GM19395 (cell line): ENCODE results near the gene RCE1.

Experiments used
- ATAC-seq: cut with Tn5 transposase; IDR thresholded peaks from one replicate; pipeline ENCODE4 v1.9.1; 2021; ENCODE audit warnings: mild to moderate bottlenecking, moderate library complexity; ENCODE audit not compliant: unreplicated experiment

Gene RCE1

GRCh38 chr11:66884443-66884842 is 41.2 kb downstream of the RCE1 start:
- ATAC-seq, result no peak

GRCh38 chr11:66885469-66885868 is 42.2 kb downstream of the RCE1 start:
- ATAC-seq, result no peak

- no peak for ATAC-seq
These were observed 42.8 kb downstream of the RCE1 start for GRCh38 chr11:66885950-66886440.

GRCh38 chr11:66886671-66887221 is 43.5 kb downstream of the RCE1 start:
- no peak for ATAC-seq

- ATAC-seq, result no peak
These were observed 44.3 kb downstream of the RCE1 start for GRCh38 chr11:66887526-66887925.

- ATAC-seq, result no peak
These were observed 45.0 kb downstream of the RCE1 start for GRCh38 chr11:66888282-66888681.

- ATAC-seq, result no peak
These were observed 46.7 kb downstream of the RCE1 start for GRCh38 chr11:66889960-66890359.

- ATAC-seq, result peak; percentile 93
These were observed 48.8 kb downstream of the RCE1 start for GRCh38 chr11:66891851-66892660.

- ATAC-seq, result no peak
These were observed 49.7 kb downstream of the RCE1 start for GRCh38 chr11:66892911-66893310.

GRCh38 chr11:66894141-66894540 is 50.9 kb downstream of the RCE1 start:
- no peak for ATAC-seq
